ENCODE measurements around the gene ARPC1A.

GRCh38 chr7:99399597-99399996 lies 73.9 kb downstream of the ARPC1A start:
- TF ChIP-seq POLR2AphosphoS5 (IDR thresholded peaks at IDR 0.05): no peak
- TF ChIP-seq POLR2A (IDR thresholded peaks at IDR 0.05): no peak
- no peak for TF ChIP-seq CTCF (IDR thresholded peaks at IDR 0.05)
